Nephron (organoid): ENCODE results near the gene ADAMTS15.

Experiments
- H3K27ac Mint-ChIP-seq, 3 experiments: 2 replicates each; pipeline ENCODE4 v1.8.0; 2020; ENCODE audit warnings: mixed read lengths in 3 of 3, mild to moderate bottlenecking in 2 of 3, moderate library complexity in 1 of 3
- H3K27me3 Mint-ChIP-seq: 2 replicates; pipeline ENCODE4 v1.8.0; 2021; ENCODE audit warnings: low read depth, mild to moderate bottlenecking, moderate library complexity, mixed read lengths
- H3K36me3 Mint-ChIP-seq: 2 replicates; pipeline ENCODE4 v1.8.0; 2020; ENCODE audit warnings: low read depth, mixed read lengths
- H3K4me1 Mint-ChIP-seq: 2 replicates; pipeline ENCODE4 v1.8.0; 2020; ENCODE audit warnings: mixed read lengths
- H3K4me3 Mint-ChIP-seq, 3 experiments: 2 replicates each; pipeline ENCODE4 v1.8.0; 2020; ENCODE audit warnings: mild to moderate bottlenecking in 3 of 3, mixed read lengths in 3 of 3, moderate library complexity in 2 of 3
- H3K9me3 Mint-ChIP-seq: 2 replicates; pipeline ENCODE4 v1.8.0; 2020; ENCODE audit warnings: mixed read lengths
- CTCF ChIP-seq, 3 experiments: fragments of 200-600 bp; sonication (generic); IDR thresholded peaks; one replicate each; pipeline ENCODE4 v1.5.0; 2021; ENCODE audit warnings: antibody characterized with exemption in 3 of 3; ENCODE audit not compliant: unreplicated experiment in 3 of 3

Gene ADAMTS15

GRCh38 chr11:130403271-130403804, 45.1 kb upstream of the ADAMTS15 start:
- Mint-ChIP-seq H3K4me3 (peak overlapping the region in 1 of 3 experiments; percentile 43), H3K36me3 (no peaks in the 10 kb centered on the region), H3K4me1 (peaks cover 49% of the 10 kb centered on the region), H3K9me3 (no peaks in the 10 kb centered on the region), H3K27me3 (peaks cover 13% of the 10 kb centered on the region), H3K27ac (peak overlapping the region; percentile 70 to 83 (median 81))
- no peak for TF ChIP-seq CTCF (IDR thresholded peaks at IDR 0.05; ENCODE audit: unreplicated experiment in 3 of 3)

GRCh38 chr11:130403967-130404366, 44.5 kb upstream of the ADAMTS15 start:
- H3K27ac Mint-ChIP-seq: peak overlapping the region; percentile 70 to 83 (median 81)
- H3K9me3 Mint-ChIP-seq: no peaks in the 10 kb centered on the region
- H3K4me1 Mint-ChIP-seq: peaks cover 50% of the 10 kb centered on the region
- no peak overlapping the region for H3K4me3 Mint-ChIP-seq
- H3K36me3 Mint-ChIP-seq: no peaks in the 10 kb centered on the region
- H3K27me3 Mint-ChIP-seq: peaks cover 15% of the 10 kb centered on the region
- no peak for TF ChIP-seq CTCF (IDR thresholded peaks at IDR 0.05; ENCODE audit: unreplicated experiment in 3 of 3)

GRCh38 chr11:130404727-130405126, 43.7 kb upstream of the ADAMTS15 start:
- no peak overlapping the region for H3K27ac Mint-ChIP-seq
- H3K4me3 Mint-ChIP-seq: no peak overlapping the region
- peaks cover 20% of the 10 kb centered on the region for H3K27me3 Mint-ChIP-seq
- H3K4me1 Mint-ChIP-seq: peaks cover 49% of the 10 kb centered on the region
- H3K36me3 Mint-ChIP-seq: no peaks in the 10 kb centered on the region
- no peak for TF ChIP-seq CTCF (IDR thresholded peaks at IDR 0.05; ENCODE audit: unreplicated experiment in 3 of 3)
- no peaks in the 10 kb centered on the region for H3K9me3 Mint-ChIP-seq

DNA sequence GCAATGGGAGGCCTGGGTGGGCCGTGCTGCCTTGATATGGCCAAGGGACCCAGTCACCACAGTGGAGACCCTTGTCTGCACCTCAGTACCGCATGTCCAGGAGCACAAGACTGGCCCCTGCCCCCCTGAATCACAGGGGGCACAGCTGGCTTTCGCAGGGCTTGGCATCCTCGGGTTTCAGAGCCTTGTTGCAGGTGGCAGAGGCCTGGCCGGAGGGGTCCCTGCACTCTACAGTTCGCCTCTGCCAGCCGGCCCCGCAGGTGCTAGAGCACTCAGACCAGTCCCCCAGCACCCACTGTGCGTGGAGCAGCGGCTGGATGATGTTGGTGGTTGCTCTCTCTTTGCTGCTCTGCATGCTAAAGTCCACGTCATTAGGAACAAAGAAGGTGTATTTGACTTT, 43.0 kb upstream of the ADAMTS15 start:
- TF ChIP-seq CTCF (IDR thresholded peaks at IDR 0.05; ENCODE audit: unreplicated experiment in 3 of 3): no peak
- no peaks in the 10 kb centered on the region for H3K9me3 Mint-ChIP-seq
- H3K36me3 Mint-ChIP-seq: no peaks in the 10 kb centered on the region
- H3K4me3 Mint-ChIP-seq: no peak overlapping the region
- no peak overlapping the region for H3K27ac Mint-ChIP-seq
- peaks cover 42% of the 10 kb centered on the region for H3K4me1 Mint-ChIP-seq
- peaks cover 21% of the 10 kb centered on the region for H3K27me3 Mint-ChIP-seq

DNA sequence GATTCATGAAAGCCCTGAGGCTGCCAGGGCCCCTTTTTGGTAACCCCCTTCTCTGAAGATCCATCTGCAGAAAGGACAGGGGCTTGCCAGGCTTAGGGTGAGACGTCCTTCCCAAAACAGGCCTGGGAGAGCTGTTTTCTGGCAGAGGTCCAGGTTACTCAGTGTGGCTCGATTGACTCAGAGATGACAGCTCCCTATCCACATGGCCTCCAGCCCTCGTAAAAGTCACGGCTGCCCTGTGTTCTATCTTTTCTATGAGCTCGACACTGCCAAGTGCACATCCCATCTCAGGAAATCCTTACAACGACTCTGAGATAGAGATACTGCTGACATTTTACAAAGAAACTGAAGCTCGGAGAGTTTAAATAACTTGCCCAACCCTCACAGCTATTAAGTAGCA, 40.5 kb upstream of the ADAMTS15 start:
- Mint-ChIP-seq H3K4me1 (peaks cover 20% of the 10 kb centered on the region), H3K27me3 (peaks cover 33% of the 10 kb centered on the region), H3K4me3 (no peak overlapping the region), H3K27ac (no peak overlapping the region), H3K9me3 (no peaks in the 10 kb centered on the region), H3K36me3 (no peaks in the 10 kb centered on the region)
- no peak for TF ChIP-seq CTCF (IDR thresholded peaks at IDR 0.05; ENCODE audit: unreplicated experiment in 3 of 3)

DNA sequence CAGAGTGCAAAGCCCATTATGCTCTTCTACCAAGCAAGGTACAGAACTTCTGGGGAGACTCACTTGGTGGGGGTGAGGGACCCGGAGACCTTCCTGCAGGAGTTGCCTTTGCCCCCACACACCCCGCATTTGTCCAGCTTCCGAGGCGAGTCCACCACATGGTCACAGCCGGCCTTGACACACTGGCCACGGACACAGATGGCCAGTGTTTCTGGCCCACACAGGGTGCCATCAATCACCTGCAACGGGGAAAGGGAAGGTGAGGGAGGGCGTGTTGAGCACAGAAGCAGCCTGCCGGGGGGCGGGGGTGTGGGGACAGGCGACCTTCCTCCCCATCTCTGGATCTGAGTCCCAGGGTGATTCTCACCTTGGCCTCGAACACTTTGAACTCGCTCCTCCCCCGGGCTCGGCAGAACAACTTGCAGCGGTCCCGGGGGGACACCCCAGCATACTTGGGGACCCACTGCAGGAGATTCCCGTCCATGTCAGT, 40.0 kb upstream of the ADAMTS15 start:
- Mint-ChIP-seq H3K4me1 (peaks cover 20% of the 10 kb centered on the region), H3K27me3 (peaks cover 35% of the 10 kb centered on the region), H3K4me3 (no peak overlapping the region), H3K9me3 (no peaks in the 10 kb centered on the region), H3K27ac (no peak overlapping the region), H3K36me3 (no peaks in the 10 kb centered on the region)
- TF ChIP-seq CTCF (IDR thresholded peaks at IDR 0.05; ENCODE audit: unreplicated experiment in 3 of 3): no peak
